ES-I3 (cell line): ENCODE results near the gene GPRASP1.
"Not testable (repeated sequence)": the region's sequence is repeated elsewhere in the genome, so short reads cannot be mapped to it uniquely, and the experiment has no call there.

Experiments
- H3K36me3 ChIP-seq: 2 replicates; pipeline ENCODE4 v1.6.1; 2013; ENCODE audit warnings: mild to moderate bottlenecking, low read length, control low read depth, moderate library complexity; ENCODE audit not compliant: insufficient read depth
- H3K4me1 ChIP-seq: 2 replicates; pipeline ENCODE4 v1.6.1; 2013; ENCODE audit warnings: mild to moderate bottlenecking, control low read depth, low read length; ENCODE audit not compliant: insufficient read depth
- H3K9ac ChIP-seq: 2 replicates; pipeline ENCODE4 v1.6.1; 2013; ENCODE audit warnings: low read depth, mild to moderate bottlenecking, low read length, moderate library complexity
- H3K9me3 ChIP-seq: 2 replicates; pipeline ENCODE4 v1.6.1; 2013; ENCODE audit warnings: mild to moderate bottlenecking, low read length, moderate library complexity; ENCODE audit not compliant: control insufficient read depth, insufficient read depth

GPRASP1 gene

DNA sequence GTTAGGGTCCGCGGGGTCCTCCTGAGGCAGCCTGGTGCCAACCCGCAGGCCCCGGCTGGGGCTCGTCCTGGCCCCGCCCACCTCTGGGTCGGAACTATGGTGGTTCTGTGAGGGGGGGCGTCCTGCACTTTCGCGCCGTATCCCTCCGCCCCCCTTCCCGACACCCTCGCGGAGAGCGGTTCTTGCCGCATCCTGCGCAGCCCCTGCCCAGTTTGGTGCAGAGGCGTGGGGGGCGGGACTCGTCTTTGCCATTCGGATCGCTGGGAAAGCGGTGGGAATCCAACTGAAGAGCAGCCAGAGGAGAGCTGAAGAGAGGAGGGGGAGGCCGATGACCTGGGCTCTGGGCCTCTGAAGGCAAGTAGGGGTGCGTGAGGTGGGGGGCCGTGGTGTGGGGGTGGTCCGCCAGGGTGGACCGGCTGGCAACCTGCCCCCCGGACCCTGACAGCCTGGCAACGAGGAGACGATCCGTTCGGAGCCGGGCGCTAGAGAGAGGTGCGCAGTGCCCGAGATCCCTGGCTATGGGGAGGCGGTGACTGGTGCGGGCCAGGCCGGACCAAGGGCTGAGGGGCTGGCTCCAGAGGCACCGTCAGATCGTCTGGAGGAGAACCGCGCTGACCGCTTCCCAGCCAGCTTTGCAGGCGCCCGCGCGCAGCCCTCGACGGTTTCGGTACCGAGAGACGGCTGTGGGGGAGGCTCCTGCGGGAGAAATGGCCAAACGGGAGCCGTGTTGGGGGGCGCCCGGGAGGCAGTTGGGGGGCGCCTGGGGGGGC is at the start of gene GPRASP1:
Gene GPRASP1, plus strand, starts transcription at position 242 of the 770 bp plus-strand sequence. CDS start 2,431 bp downstream, outside the sequence.
- H3K4me1 ChIP-seq: 0 out of 2 replicates have a peak, but pooled peaks cover 3% of the 10 kb centered on the region
- H3K9me3 ChIP-seq: no peaks in the 10 kb centered on the region
- peak within 1 kb of the TSS; percentile 60 for H3K9ac ChIP-seq
- H3K36me3 ChIP-seq: no peaks in the 10 kb centered on the region

DNA sequence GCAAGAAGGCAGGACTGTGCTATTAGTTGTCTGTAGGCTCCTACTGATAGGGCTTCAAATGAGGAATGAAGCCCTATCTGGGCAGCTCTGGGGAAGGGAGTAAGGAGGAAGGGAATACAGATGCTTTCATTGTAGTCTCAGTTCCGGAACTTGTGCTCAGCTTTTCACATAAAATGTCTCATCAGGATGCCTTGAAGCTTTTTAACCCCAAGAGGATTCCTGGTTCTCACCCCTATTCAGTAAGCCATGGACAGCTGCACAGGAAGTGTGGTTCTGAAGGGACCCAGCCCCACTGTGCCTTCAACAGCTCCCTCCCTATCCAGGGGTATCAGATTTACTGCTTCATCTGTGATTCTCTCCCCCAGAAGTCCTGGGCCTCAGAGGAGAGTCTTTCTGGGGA is 47.0 kb upstream of the GPRASP1 start:
- no peaks in the 10 kb centered on the region for H3K36me3 ChIP-seq
- no peaks in the 10 kb centered on the region for H3K4me1 ChIP-seq
- no peaks in the 10 kb centered on the region for H3K9me3 ChIP-seq
- no peak overlapping the region for H3K9ac ChIP-seq

- no peak overlapping the region for H3K9ac ChIP-seq
- H3K36me3 ChIP-seq: no peaks in the 10 kb centered on the region
- H3K4me1 ChIP-seq: no peaks in the 10 kb centered on the region
- H3K9me3 ChIP-seq: no peaks in the 10 kb centered on the region
Observed at GRCh38 chrX:102606115-102606514, 45.2 kb upstream of the GPRASP1 start.

DNA sequence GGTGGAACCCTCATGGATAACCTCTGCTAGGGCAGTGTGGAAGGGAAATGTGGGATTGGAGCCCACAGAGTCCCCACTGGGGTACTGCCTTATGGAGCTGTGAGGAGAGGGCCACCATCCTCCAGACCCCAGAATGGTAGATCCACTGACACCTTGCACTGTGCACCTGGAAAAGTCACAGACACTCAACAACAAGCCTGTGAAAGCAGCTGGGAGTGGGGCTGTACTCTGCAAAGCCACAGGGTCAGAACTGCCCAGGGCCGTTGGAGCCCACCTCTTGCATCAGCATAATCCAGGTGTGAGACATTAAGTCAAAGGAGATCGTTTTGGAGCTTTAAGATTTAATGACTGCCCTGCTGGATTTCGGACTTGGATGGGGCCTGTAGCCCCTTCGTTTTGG is 40.4 kb upstream of the GPRASP1 start:
- Histone ChIP-seq H3K36me3 (no peaks in the 10 kb centered on the region), H3K9ac (no peak overlapping the region), H3K4me1 (no peaks in the 10 kb centered on the region), H3K9me3 (no peaks in the 10 kb centered on the region)

DNA sequence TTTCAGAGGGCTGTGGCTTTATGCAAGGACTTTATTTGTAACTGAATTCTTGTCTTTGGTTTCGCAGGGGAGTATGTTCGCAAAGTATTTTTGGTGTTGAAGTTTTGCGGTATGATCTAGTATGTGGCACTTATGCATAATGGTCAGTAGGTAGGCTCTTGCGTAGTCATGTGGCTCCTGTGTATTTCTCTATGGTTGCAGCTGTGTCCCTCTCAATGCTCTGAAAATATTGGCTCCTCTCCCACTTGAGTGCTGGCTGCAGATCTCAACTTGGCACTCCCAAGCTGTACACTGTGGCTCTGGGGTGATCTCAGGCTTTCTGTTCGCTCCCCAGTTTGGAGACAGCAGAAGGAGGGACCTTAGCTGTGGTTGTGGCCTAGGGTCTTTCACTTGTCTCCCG is 27.2 kb upstream of the GPRASP1 start:
- Histone ChIP-seq H3K4me1 (no peaks in the 10 kb centered on the region), H3K36me3 (no peaks in the 10 kb centered on the region; the same call in 1 of the 2 replicates), H3K9me3 (peaks cover 2% of the 10 kb centered on the region; the same call in 1 of the 2 replicates), H3K9ac (no peak overlapping the region)

DNA sequence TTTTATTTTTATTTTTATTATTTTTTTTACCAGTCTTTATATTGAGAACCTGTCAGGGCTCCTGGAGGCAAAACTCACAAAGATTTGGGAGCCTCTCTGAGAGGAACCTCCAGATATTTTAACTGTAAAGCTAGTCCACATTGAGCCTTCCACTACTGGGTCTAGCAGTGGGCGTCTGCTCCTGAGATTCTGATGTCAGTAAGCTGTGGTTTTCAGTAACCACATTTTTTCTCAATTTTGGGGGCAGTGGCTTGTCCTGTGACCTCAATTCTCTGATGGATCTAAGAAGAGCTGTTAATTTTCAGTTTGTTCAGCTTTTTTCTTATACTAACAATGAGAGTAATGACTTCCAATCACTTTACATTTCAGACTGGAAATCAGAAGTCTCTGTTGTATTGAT is 23.6 kb upstream of the GPRASP1 start:
- Histone ChIP-seq H3K9ac (no peak overlapping the region), H3K9me3 (no peaks in the 10 kb centered on the region), H3K4me1 (no peaks in the 10 kb centered on the region), H3K36me3 (no peaks in the 10 kb centered on the region; the same call in 1 of the 2 replicates)

GRCh38 chrX:102637561-102637960 is 13.7 kb upstream of the GPRASP1 start:
- no peaks in the 10 kb centered on the region for H3K4me1 ChIP-seq
- no peaks in the 10 kb centered on the region for H3K9me3 ChIP-seq
- no peaks in the 10 kb centered on the region for H3K36me3 ChIP-seq
- H3K9ac ChIP-seq: no peak overlapping the region

GRCh38 chrX:102650903-102651241 is 411 bp upstream of the GPRASP1 start:
- Histone ChIP-seq H3K9me3 (no peaks in the 10 kb centered on the region), H3K9ac (peak overlapping the region; percentile 60), H3K36me3 (no peaks in the 10 kb centered on the region)

GRCh38 chrX:102652031-102652688 is 877 bp downstream of the GPRASP1 start:
- no peaks in the 10 kb centered on the region for H3K9me3 ChIP-seq
- no peaks in the 10 kb centered on the region for H3K36me3 ChIP-seq
- peak overlapping the region; percentile 60 for H3K9ac ChIP-seq
- 0 out of 2 replicates have a peak, but pooled peaks cover 3% of the 10 kb centered on the region for H3K4me1 ChIP-seq

More at GRCh38 chrX:102650903-102651241, 411 bp upstream of the GPRASP1 start:
- H3K4me1 ChIP-seq: 0 out of 2 replicates have a peak, but pooled peaks cover 3% of the 10 kb centered on the region

GRCh38 chrX:102654696-102655095 is 3.4 kb downstream of the GPRASP1 start:
- Histone ChIP-seq H3K36me3 (no peaks in the 10 kb centered on the region), H3K4me1 (0 out of 2 replicates have a peak, but pooled peaks cover 3% of the 10 kb centered on the region)

GRCh38 chrX:102658556-102658955 is 7.3 kb downstream of the GPRASP1 start:
- Histone ChIP-seq H3K9ac (no peak overlapping the region), H3K4me1 (no peaks in the 10 kb centered on the region), H3K9me3 (no peaks in the 10 kb centered on the region), H3K36me3 (no peaks in the 10 kb centered on the region)

More at GRCh38 chrX:102654696-102655095, 3.4 kb downstream of the GPRASP1 start:
- Histone ChIP-seq H3K9me3 (no peaks in the 10 kb centered on the region), H3K9ac (no peak overlapping the region)

DNA sequence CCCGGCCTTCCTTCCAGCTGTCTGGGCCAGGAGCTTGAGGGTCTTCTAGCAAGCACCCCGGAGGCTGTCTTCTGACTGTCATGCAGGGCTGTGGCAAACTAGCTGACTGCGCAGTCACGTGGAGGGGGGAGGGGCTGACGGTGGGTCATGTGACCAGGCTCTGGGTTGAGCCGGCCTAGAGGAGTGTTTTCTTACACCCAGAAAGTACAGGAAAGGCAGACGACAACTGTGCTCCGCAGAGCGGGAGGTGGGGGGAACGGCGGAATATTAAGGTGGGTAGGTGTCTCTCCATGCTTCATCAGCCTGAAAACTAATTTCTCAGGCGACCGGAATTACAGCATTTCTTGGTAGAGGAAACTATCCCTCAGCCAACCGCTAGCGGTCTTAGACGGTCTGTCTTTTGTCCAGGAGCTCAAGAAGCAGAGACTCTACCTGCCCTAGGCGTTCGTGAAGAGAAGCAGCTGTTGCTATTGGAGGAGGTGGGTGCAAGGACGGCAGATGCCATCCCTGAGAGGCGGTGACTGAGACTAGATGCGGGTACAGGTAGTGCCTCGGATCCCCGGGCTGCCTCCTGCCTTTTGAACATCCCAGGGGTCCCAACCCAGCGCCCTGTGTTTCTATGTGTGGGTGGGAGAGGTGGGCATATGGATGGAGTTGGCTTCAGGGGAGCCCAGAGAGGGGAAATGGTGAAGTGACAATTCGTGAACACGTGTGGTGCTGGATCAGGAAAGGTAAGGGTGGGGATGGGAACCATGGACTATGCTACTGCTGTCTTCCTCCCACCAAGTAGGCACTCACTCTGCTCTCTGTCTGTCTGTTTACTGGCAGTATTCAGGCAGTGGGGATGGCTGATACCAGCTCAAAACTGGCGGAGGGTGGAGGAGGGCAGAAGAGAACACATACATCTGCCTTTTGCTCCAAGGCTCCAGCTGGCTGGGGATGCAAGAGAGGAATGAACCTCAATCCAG is 8.8 kb downstream of the GPRASP1 start:
- H3K9me3 ChIP-seq: no peaks in the 10 kb centered on the region
- no peaks in the 10 kb centered on the region for H3K4me1 ChIP-seq
- peak overlapping the region; percentile 51 for H3K9ac ChIP-seq
- H3K36me3 ChIP-seq: no peaks in the 10 kb centered on the region

GRCh38 chrX:102663820-102664219 is 12.5 kb downstream of the GPRASP1 start:
- H3K9me3 ChIP-seq, H3K4me1 ChIP-seq, H3K36me3 ChIP-seq, H3K9ac ChIP-seq: not testable (repeated sequence)

GRCh38 chrX:102667034-102667433 is 15.8 kb downstream of the GPRASP1 start:
- H3K36me3 ChIP-seq, H3K4me1 ChIP-seq, H3K9ac ChIP-seq, H3K9me3 ChIP-seq: not testable (repeated sequence)
